ENCODE results near the gene CENPN.

CENPN gene

GRCh38 chr16:81006813-81007695 is at the start of gene CENPN, which contains the start of gene CMC2:
TSS of gene CENPN (plus strand) at chr16:81007214. CDS start at chr16:81011940, 4,726 bp downstream.
TSS of gene CMC2 (minus strand) at chr16:81006885. CDS start at chr16:80997394, 9,491 bp downstream.
- DNase-seq (peak; percentile 95), ATAC-seq (peak; percentile 90)

- DNase-seq (no peak), ATAC-seq (no peak)
Observed at GRCh38 chr16:80958284-80958683, 48.7 kb upstream of the CENPN start.

GRCh38 chr16:80962879-80963278 is 44.1 kb upstream of the CENPN start:
- ATAC-seq = no peak
- DNase-seq = no peak

GRCh38 chr16:80964351-80964750 is 42.7 kb upstream of the CENPN start:
- ATAC-seq (no peak), DNase-seq (no peak)

GRCh38 chr16:80966617-80967016 is 40.4 kb upstream of the CENPN start:
- ATAC-seq = no peak
- no peak for DNase-seq

GRCh38 chr16:80968386-80969113 is 38.5 kb upstream of the CENPN start:
- ATAC-seq (no peak), DNase-seq (no peak)

- no peak for DNase-seq
- ATAC-seq = no peak
Observed at GRCh38 chr16:80969114-80969484, 37.9 kb upstream of the CENPN start.

GRCh38 chr16:80971819-80972218 is 35.2 kb upstream of the CENPN start:
- ATAC-seq = no peak
- no peak for DNase-seq

- DNase-seq (no peak), ATAC-seq (no peak)
Observed at GRCh38 chr16:80972611-80973010, 34.4 kb upstream of the CENPN start.

GRCh38 chr16:80973991-80974390 is 33.0 kb upstream of the CENPN start:
- no peak for DNase-seq

GRCh38 chr16:80974649-80975376 is 32.2 kb upstream of the CENPN start:
- no peak for DNase-seq

More at GRCh38 chr16:80973991-80974390, 33.0 kb upstream of the CENPN start:
- no peak for ATAC-seq

GRCh38 chr16:80976946-80977345 is 30.1 kb upstream of the CENPN start:
- DNase-seq = no peak
- ATAC-seq = no peak

More at GRCh38 chr16:80974649-80975376, 32.2 kb upstream of the CENPN start:
- ATAC-seq = no peak

- no peak for ATAC-seq
- no peak for DNase-seq
Observed at GRCh38 chr16:80981103-80981502, 25.9 kb upstream of the CENPN start.

- no peak for ATAC-seq
Observed at GRCh38 chr16:80982646-80983045, 24.4 kb upstream of the CENPN start.

GRCh38 chr16:80984124-80984892 is 22.7 kb upstream of the CENPN start:
- ATAC-seq (no peak), DNase-seq (no peak)

More at GRCh38 chr16:80982646-80983045, 24.4 kb upstream of the CENPN start:
- no peak for DNase-seq

GRCh38 chr16:80985611-80986010 is 21.4 kb upstream of the CENPN start:
- DNase-seq = no peak
- ATAC-seq = no peak

- no peak for DNase-seq
Observed at GRCh38 chr16:80986557-80986956, 20.5 kb upstream of the CENPN start.

GRCh38 chr16:80988756-80989155 is 18.3 kb upstream of the CENPN start:
- ATAC-seq (no peak), DNase-seq (no peak)

More at GRCh38 chr16:80986557-80986956, 20.5 kb upstream of the CENPN start:
- no peak for ATAC-seq

- ATAC-seq (no peak), DNase-seq (no peak)
Observed at GRCh38 chr16:80989801-80990200, 17.2 kb upstream of the CENPN start.

GRCh38 chr16:80990577-80990976 is 16.4 kb upstream of the CENPN start:
- DNase-seq (no peak), ATAC-seq (no peak)

GRCh38 chr16:80990978-80991377 is 16.0 kb upstream of the CENPN start:
- no peak for ATAC-seq

More at GRCh38 chr16:80990978-80991377, 16.0 kb upstream of the CENPN start:
- DNase-seq = no peak
